H1 (cell line): ENCODE measurements around the gene SLC13A2.

Experiments
- CTCF ChIP-seq, 3 experiments: IDR thresholded peaks; 1 replicate in 2 of 3; 2 replicates in 1 of 3; pipeline versions ENCODE4 v1.5.1 to v1.6.1; 2011; ENCODE audit warnings: low read length in 3 of 3, mild to moderate bottlenecking in 3 of 3, inconsistent platforms in 2 of 3, low read depth in 1 of 3, moderate library complexity in 1 of 3; ENCODE audit not compliant: insufficient read depth in 1 of 3; ENCODE audit errors: control extremely low read depth in 1 of 3
- FOSL1 ChIP-seq: IDR thresholded peaks from 2 replicates; pipeline ENCODE4 v1.6.1; 2011; ENCODE audit warnings: mild to moderate bottlenecking, low read depth, low read length, moderate library complexity; ENCODE audit not compliant: insufficient read depth
- SIN3A ChIP-seq, 2 experiments: IDR thresholded peaks in 1 of 2; conservative IDR thresholded peaks in 1 of 2; 2 replicates each; pipeline ENCODE4 v1.6.1; 2011 to 2012; ENCODE audit warnings: low read length in 2 of 2, improper control_type of control experiment in 1 of 2, low read depth in 1 of 2, mild to moderate bottlenecking in 1 of 2
- TF ChIP-seq, protein P1 (sequence below): IDR thresholded peaks from 2 replicates; pipeline ENCODE4 v1.6.1; 2012; ENCODE audit warnings: inconsistent platforms

DNA sequence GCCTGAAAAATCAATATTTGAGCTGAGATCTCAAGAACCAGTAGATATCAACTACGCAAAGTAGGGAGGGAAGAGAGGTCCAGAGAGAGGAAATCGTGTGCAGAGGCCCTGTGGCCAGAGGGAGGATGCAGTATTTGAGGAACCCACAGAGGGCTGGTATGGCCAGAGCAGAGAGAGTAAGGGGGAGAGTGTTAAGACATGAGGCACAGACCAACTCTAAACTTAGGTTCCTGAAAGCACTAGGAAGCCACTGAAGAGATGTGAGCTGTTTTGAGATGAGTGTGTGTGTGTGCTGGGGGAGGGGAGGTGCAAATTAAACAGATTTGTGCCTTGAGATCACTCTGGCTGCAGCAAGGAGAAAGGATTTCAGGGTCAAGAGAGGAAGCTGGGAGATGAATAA, 10.9 kb downstream of the SLC13A2 start:
- no peak for TF ChIP-seq SIN3A (conservative IDR thresholded peaks at IDR 0.05 in 1 of 2, IDR thresholded peaks at IDR 0.05 in 1 of 2; ENCODE audit: low read depth in 1 of 2, low read length in 2 of 2)
- TF ChIP-seq, protein P1, sequence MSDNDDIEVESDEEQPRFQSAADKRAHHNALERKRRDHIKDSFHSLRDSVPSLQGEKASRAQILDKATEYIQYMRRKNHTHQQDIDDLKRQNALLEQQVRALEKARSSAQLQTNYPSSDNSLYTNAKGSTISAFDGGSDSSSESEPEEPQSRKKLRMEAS: no peak
- no peak for TF ChIP-seq FOSL1
- no peak for TF ChIP-seq CTCF (IDR thresholded peaks at IDR 0.05; ENCODE audit: control extremely low read depth in 1 of 3, insufficient read depth in 1 of 3, low read depth in 1 of 3, low read length in 3 of 3)
